Body of pancreas (tissue), 4 donors: Measurements from ENCODE around the gene MOSMO. TPM values are rescaled to one million over a fixed set of nuclear protein-coding genes. Genes with fewer than 3 reads are reported as not detected.
"Not testable (repeated sequence)": the region's sequence is repeated elsewhere in the genome, so short reads cannot be mapped to it uniquely, and the experiment has no call there.

Experiments used
- ATAC-seq: fragments of 150-250 bp; one replicate; pipeline ENCODE4 v1.9.1; 2016
- DNase-seq, 4 donors: peaks; one replicate each; pipeline ENCODE4 v3.0.0-alpha.2; 2019
- H3K27ac ChIP-seq, 4 donors: fragments of 200-600 bp; sonication (generic); 1 replicate in 3 of 4; 2 replicates in 1 of 4; pipeline versions ENCODE4 v1.5.1 to v1.6.1; 2016 to 2019; ENCODE audit warnings: mild to moderate bottlenecking in 1 of 4, mixed read lengths in 1 of 4, moderate library complexity in 1 of 4
- H3K27me3 ChIP-seq, 2 donors: fragments of 200-600 bp; sonication (generic); one replicate each; pipeline ENCODE4 v1.6.0; 2016; ENCODE audit warnings: mild to moderate bottlenecking in 1 of 2
- H3K36me3 ChIP-seq, 2 donors: fragments of 200-600 bp; sonication (generic); replicated peaks in 1 of 2; 2 replicates each; pipeline ENCODE4 v1.5.1; 2016; ENCODE audit warnings: low read depth in 2 of 2; ENCODE audit not compliant: insufficient read depth in 1 of 2
- H3K4me1 ChIP-seq: fragments of 200-600 bp; sonication (generic); one replicate; pipeline ENCODE4 v1.6.0; 2016
- H3K4me3 ChIP-seq, 2 donors: fragments of 200-600 bp; sonication (generic); 1 replicate in 1 of 2; 2 replicates in 1 of 2; pipeline ENCODE4 v1.5.1; 2016 to 2019
- H3K9me3 ChIP-seq, 3 donors: fragments of 200-600 bp; sonication (generic); 1 replicate in 2 of 3; 2 replicates in 1 of 3; pipeline ENCODE4 v1.5.1; 2016
- CTCF ChIP-seq, 7 experiments: fragments of 450-650 bp in 4 of 7; fragments of 200-600 bp in 3 of 7; sonication (generic) in 3 of 7; IDR thresholded peaks; one replicate each; pipeline ENCODE4 v1.5.1; 2016 to 2019; ENCODE audit warnings: antibody characterized with exemption in 7 of 7
- POLR2A ChIP-seq, 3 donors: fragments of 450-650 bp; IDR thresholded peaks; one replicate each; pipeline ENCODE4 v1.6.1; 2016; ENCODE audit warnings: antibody characterized with exemption in 3 of 3, mild to moderate bottlenecking in 2 of 3
- WGBS, 2 donors: methylation state at CpG; one replicate each; pipeline ENCODE4 v1.1.5; 2017; 5-methylcytosine and 5-hydroxymethylcytosine counted together
- intact Hi-C: fragments of 100-400 bp; cut with DNase I; formaldehyde crosslinking; loops from one replicate; pipeline ENCODE4 v1.15.1; 2023
- total RNA-seq, 2 donors: library from RNA; depleted of rRNA; stranded (reverse); fragments of >200 nt; gene quantifications; one replicate each; pipeline ENCODE4 v1.1.0, GENCODE V29; 2016

The MOSMO gene
- total RNA-seq, 2 donors from 2014 or later = 3.6 to 13.2 TPM

GRCh38 chr16:22018559-22018958 is 10.6 kb downstream of the MOSMO start:
- ATAC-seq = no peak
- H3K9me3 ChIP-seq = no peaks in the 10 kb centered on the region
- H3K4me3 ChIP-seq = no peak overlapping the region
- WGBS, 2 donors = 77 to 90% methylated on average over 1 of the region's 1 CpG
- H3K27me3 ChIP-seq = no peaks in the 10 kb centered on the region
- H3K27ac ChIP-seq = no peak overlapping the region
- no peak for TF ChIP-seq POLR2A (IDR thresholded peaks at IDR 0.05)
- TF ChIP-seq CTCF (IDR thresholded peaks at IDR 0.05) = no peak
- no peaks in the 10 kb centered on the region for H3K36me3 ChIP-seq
- DNase-seq = no peak
- intact Hi-C loops = no loop called here
- peaks cover 25% of the 10 kb centered on the region for H3K4me1 ChIP-seq

GRCh38 chr16:22022151-22022550 is 14.2 kb downstream of the MOSMO start:
- no peak for ATAC-seq
- 73 to 85% methylated on average over 5 of the region's 5 CpGs for WGBS, 2 donors

GRCh38 chr16:22023505-22023904 is 15.6 kb downstream of the MOSMO start:
- intact Hi-C loops = no loop called here

More at GRCh38 chr16:22022151-22022550, 14.2 kb downstream of the MOSMO start:
- no peak overlapping the region for H3K4me3 ChIP-seq
- H3K27ac ChIP-seq = no peak overlapping the region
- no peaks in the 10 kb centered on the region for H3K27me3 ChIP-seq
- no peaks in the 10 kb centered on the region for H3K9me3 ChIP-seq
- no peaks in the 10 kb centered on the region for H3K36me3 ChIP-seq
- peaks cover 9% of the 10 kb centered on the region for H3K4me1 ChIP-seq
- TF ChIP-seq POLR2A (IDR thresholded peaks at IDR 0.05) = no peak
- TF ChIP-seq CTCF (IDR thresholded peaks at IDR 0.05) = no peak
- intact Hi-C loops = no loop called here
- no peak for DNase-seq

GRCh38 chr16:22024785-22025184 is 16.9 kb downstream of the MOSMO start:
- WGBS, 2 donors = 84 to 88% methylated on average over 4 of the region's 4 CpGs
- H3K4me1 ChIP-seq, H3K27ac ChIP-seq, DNase-seq, ATAC-seq, H3K4me3 ChIP-seq, H3K36me3 ChIP-seq, intact Hi-C loops, H3K27me3 ChIP-seq, H3K9me3 ChIP-seq: not testable (repeated sequence)

More at GRCh38 chr16:22023505-22023904, 15.6 kb downstream of the MOSMO start:
- Histone ChIP-seq H3K4me1 (peaks cover 5% of the 10 kb centered on the region), H3K4me3 (no peak overlapping the region), H3K9me3 (no peaks in the 10 kb centered on the region), H3K36me3 (no peaks in the 10 kb centered on the region), H3K27me3 (no peaks in the 10 kb centered on the region), H3K27ac (no peak overlapping the region)
- no peak for DNase-seq
- 81 to 92% methylated on average over 1 of the region's 1 CpG for WGBS, 2 donors
- TF ChIP-seq POLR2A (IDR thresholded peaks at IDR 0.05) (no peak), CTCF (IDR thresholded peaks at IDR 0.05) (no peak)
- ATAC-seq = no peak

GRCh38 chr16:22027633-22028032 is 19.7 kb downstream of the MOSMO start:
- intact Hi-C loops = no loop called here
- WGBS, 2 donors = 59 to 75% methylated on average over 2 of the region's 2 CpGs
- Histone ChIP-seq H3K4me1 (peaks cover 16% of the 10 kb centered on the region), H3K4me3 (no peak overlapping the region), H3K27me3 (no peaks in the 10 kb centered on the region), H3K36me3 (no peaks in the 10 kb centered on the region), H3K9me3 (no peaks in the 10 kb centered on the region), H3K27ac (no peak overlapping the region)
- no peak for TF ChIP-seq POLR2A (IDR thresholded peaks at IDR 0.05)
- no peak for TF ChIP-seq CTCF (IDR thresholded peaks at IDR 0.05)
- ATAC-seq (no peak), DNase-seq (no peak)
